Measurements from ENCODE around the gene EFCAB8. TPM values are rescaled to one million over a fixed set of nuclear protein-coding genes. Genes with fewer than 3 reads are reported as not detected.

Gene EFCAB8
- total and polyA plus RNA-seq, 4 donors = 0.25 TPM; not detected in 3

GRCh38 chr20:32896521-32897280 lies 38.0 kb downstream of the EFCAB8 start:
- Histone ChIP-seq H3K9me3 (ENCODE audit: control insufficient read depth in 4 of 4, low read length in 3 of 4) (no peaks in the 10 kb centered on the region), H3K4me3 (ENCODE audit: low read depth in 1 of 3, low read length in 3 of 3) (no peak overlapping the region), H3K4me1 (ENCODE audit: control insufficient read depth in 4 of 4, insufficient read depth in 4 of 4, low read length in 3 of 4) (no peaks in the 10 kb centered on the region), H3K9ac (ENCODE audit: low read depth in 1 of 2, low read length in 2 of 2) (no peak overlapping the region), H3K27me3 (ENCODE audit: control insufficient read depth in 4 of 4, insufficient read depth in 4 of 4, low read length in 3 of 4) (no peaks in the 10 kb centered on the region), H3K27ac (ENCODE audit: low read depth in 1 of 2, low read length in 2 of 2) (no peak overlapping the region), H3K36me3 (ENCODE audit: control insufficient read depth in 4 of 4, insufficient read depth in 3 of 4, low read depth in 1 of 4, low read length in 3 of 4) (no peaks in the 10 kb centered on the region)
- DNase-seq (ENCODE audit: low spot score) = no peak
- 93% methylated on average over 18 of the region's 18 CpGs for WGBS
- TF ChIP-seq ZBTB33 (IDR thresholded peaks at IDR 0.05) (no peak), FOXA2 (IDR thresholded peaks at IDR 0.05) (no peak), FOXA1 (IDR thresholded peaks at IDR 0.05) (no peak), SP1 (IDR thresholded peaks at IDR 0.05) (no peak), HNF4G (IDR thresholded peaks at IDR 0.05) (no peak), JUND (IDR thresholded peaks at IDR 0.05) (no peak), REST (IDR thresholded peaks at IDR 0.05) (no peak), MAX (IDR thresholded peaks at IDR 0.05) (no peak), ATF3 (IDR thresholded peaks at IDR 0.05) (no peak), EGR1 (IDR thresholded peaks at IDR 0.05; ENCODE audit: low read depth in 2 of 2) (no peak)

- WGBS = 73% methylated on average over 6 of the region's 6 CpGs
- no peak for DNase-seq (ENCODE audit: low spot score)
Measured at GRCh38 chr20:32898729-32899128, 40.0 kb downstream of the EFCAB8 start.

More at GRCh38 chr20:32898729-32899128, 40.0 kb downstream of the EFCAB8 start:
- Histone ChIP-seq H3K4me1 (ENCODE audit: control insufficient read depth in 4 of 4, insufficient read depth in 4 of 4, low read length in 3 of 4) (no peaks in the 10 kb centered on the region), H3K9me3 (ENCODE audit: control insufficient read depth in 4 of 4, low read length in 3 of 4) (no peaks in the 10 kb centered on the region), H3K36me3 (ENCODE audit: control insufficient read depth in 4 of 4, insufficient read depth in 3 of 4, low read depth in 1 of 4, low read length in 3 of 4) (no peaks in the 10 kb centered on the region), H3K27ac (ENCODE audit: low read depth in 1 of 2, low read length in 2 of 2) (no peak overlapping the region), H3K4me3 (ENCODE audit: low read depth in 1 of 3, low read length in 3 of 3) (no peak overlapping the region), H3K9ac (ENCODE audit: low read depth in 1 of 2, low read length in 2 of 2) (no peak overlapping the region), H3K27me3 (ENCODE audit: control insufficient read depth in 4 of 4, insufficient read depth in 4 of 4, low read length in 3 of 4) (no peaks in the 10 kb centered on the region)
- TF ChIP-seq RAD21 (IDR thresholded peaks at IDR 0.05) = no peak
- TF ChIP-seq YY1 (IDR thresholded peaks at IDR 0.05) = no peak
- no peak for TF ChIP-seq SP1 (IDR thresholded peaks at IDR 0.05)
- TF ChIP-seq MAX (IDR thresholded peaks at IDR 0.05) = no peak
- no peak for TF ChIP-seq GABPA (IDR thresholded peaks at IDR 0.05 in 1 of 2, conservative IDR thresholded peaks at IDR 0.05 in 1 of 2)

Measured in liver (tissue), 9 donors.